Mucosa of descending colon (tissue), 3 donors: ENCODE results near the gene INTS6. TPM values are rescaled to one million over a fixed set of nuclear protein-coding genes. Genes with fewer than 3 reads are reported as not detected.

ENCODE experiments used
- ATAC-seq: fragments of 200-7000 bp; cut with Tn5 transposase; one replicate; pipeline ENCODE4 v1.9.1; 2020; ENCODE audit warnings: mild to moderate bottlenecking, moderate library complexity
- DNase-seq, 3 donors: peaks; one replicate each; pipeline ENCODE4 v3.0.0-alpha.2; 2020
- H3K36me3 ChIP-seq: fragments of 200-600 bp; one replicate; pipeline ENCODE4 v1.8.0; 2021; ENCODE audit warnings: low read depth, mild to moderate bottlenecking
- H3K4me1 ChIP-seq: fragments of 200-600 bp; one replicate; pipeline ENCODE4 v1.8.0; 2021; ENCODE audit warnings: low read depth, mild to moderate bottlenecking
- H3K4me3 ChIP-seq: fragments of 200-600 bp; one replicate; pipeline ENCODE4 v1.8.0; 2021; ENCODE audit warnings: mild to moderate bottlenecking
- H3K9me3 ChIP-seq: fragments of 200-600 bp; one replicate; pipeline ENCODE4 v1.8.0; 2021; ENCODE audit warnings: mild to moderate bottlenecking
- intact Hi-C, 2 donors: fragments of 100-400 bp; cut with DNase I in 1 of 2; cut with micrococcal nuclease in 1 of 2; formaldehyde crosslinking; loops; one replicate each; pipeline versions ENCODE4 v1.11.0 to v1.11.1; 2022; cut with DNase I, micrococcal nuclease
- total RNA-seq, 3 donors: library from RNA; stranded (reverse); fragmentation: NEBNext Ultra II Directional in 2 of 3; extraction: Animal tissue kit (Norgen Biotek cat#: 25700) in 2 of 3; gene quantifications; one replicate each; pipeline versions ENCODE4 v1.2.1 to v1.2.4, GENCODE V29; 2021 to 2023
- TF ChIP-seq, protein P1 (sequence below): fragments of 200-600 bp; IDR thresholded peaks from one replicate; pipeline ENCODE4 v1.8.0; 2022; ENCODE audit warnings: antibody characterized with exemption, mild to moderate bottlenecking
- donor health status: DM: no; HTN: no; CAD: no; lungs with moderate emphysema.
- donor health status: DM: no; HTN: no; CAD: no.
- donor health status: DM: no; HTN: yes; CAD: no.

INTS6 gene
- total RNA-seq, 3 donors from 2014 or later, result 32.0 to 38.4 (median 36.3) TPM

DNA sequence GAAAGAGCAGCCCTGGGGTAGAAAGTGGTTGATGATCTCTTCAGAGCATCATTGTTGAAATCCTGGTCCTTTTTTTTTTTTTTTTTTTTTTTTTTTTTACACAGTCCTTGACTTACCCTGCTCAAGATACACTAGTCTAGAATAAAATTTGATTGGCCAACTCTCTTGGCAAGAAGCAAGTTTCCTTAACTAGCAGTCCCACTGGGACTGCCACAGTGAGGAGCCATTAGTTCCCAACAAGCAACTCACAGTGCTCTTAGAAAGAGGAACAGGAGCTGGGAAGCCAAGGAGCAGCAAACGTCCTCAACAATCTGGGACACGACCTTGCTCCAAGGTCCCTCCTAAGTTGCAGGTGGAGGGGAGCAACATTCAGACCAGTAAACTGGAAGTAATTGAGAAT lies 47.9 kb upstream of the INTS6 start:
- ATAC-seq (no peak), DNase-seq (no peak)
- Histone ChIP-seq H3K4me3 (no peak overlapping the region), H3K36me3 (no peaks in the 10 kb centered on the region), H3K9me3 (no peaks in the 10 kb centered on the region), H3K4me1 (no peaks in the 10 kb centered on the region)
- intact Hi-C loops, result no loop called here
- TF ChIP-seq, protein P1, sequence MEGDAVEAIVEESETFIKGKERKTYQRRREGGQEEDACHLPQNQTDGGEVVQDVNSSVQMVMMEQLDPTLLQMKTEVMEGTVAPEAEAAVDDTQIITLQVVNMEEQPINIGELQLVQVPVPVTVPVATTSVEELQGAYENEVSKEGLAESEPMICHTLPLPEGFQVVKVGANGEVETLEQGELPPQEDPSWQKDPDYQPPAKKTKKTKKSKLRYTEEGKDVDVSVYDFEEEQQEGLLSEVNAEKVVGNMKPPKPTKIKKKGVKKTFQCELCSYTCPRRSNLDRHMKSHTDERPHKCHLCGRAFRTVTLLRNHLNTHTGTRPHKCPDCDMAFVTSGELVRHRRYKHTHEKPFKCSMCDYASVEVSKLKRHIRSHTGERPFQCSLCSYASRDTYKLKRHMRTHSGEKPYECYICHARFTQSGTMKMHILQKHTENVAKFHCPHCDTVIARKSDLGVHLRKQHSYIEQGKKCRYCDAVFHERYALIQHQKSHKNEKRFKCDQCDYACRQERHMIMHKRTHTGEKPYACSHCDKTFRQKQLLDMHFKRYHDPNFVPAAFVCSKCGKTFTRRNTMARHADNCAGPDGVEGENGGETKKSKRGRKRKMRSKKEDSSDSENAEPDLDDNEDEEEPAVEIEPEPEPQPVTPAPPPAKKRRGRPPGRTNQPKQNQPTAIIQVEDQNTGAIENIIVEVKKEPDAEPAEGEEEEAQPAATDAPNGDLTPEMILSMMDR, result no peak

DNA sequence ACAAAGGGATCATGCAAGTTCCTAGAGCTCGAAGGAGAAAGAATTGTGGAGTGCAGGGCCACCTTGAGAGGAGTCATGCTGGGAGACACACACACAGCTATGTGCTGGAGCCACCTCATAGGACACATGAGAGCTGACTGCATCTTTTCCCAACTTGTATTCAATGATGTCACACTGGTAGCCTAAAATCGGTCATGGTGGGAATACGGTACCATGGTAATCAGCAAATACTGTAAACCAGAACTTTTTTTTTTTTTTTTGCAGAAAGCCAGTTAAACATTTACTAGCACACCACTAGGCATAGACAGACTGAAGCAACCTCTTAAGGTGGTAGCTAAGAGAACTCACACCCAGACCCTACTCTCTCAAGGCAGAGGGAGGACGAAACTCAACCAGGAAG lies 47.0 kb upstream of the INTS6 start:
- H3K4me1 ChIP-seq, result no peaks in the 10 kb centered on the region
- no peak for ATAC-seq
- intact Hi-C loops, result no loop called here
- TF ChIP-seq, protein P1, result no peak
- H3K36me3 ChIP-seq, result no peaks in the 10 kb centered on the region
- no peak for DNase-seq
- H3K9me3 ChIP-seq, result no peaks in the 10 kb centered on the region
- no peak overlapping the region for H3K4me3 ChIP-seq

DNA sequence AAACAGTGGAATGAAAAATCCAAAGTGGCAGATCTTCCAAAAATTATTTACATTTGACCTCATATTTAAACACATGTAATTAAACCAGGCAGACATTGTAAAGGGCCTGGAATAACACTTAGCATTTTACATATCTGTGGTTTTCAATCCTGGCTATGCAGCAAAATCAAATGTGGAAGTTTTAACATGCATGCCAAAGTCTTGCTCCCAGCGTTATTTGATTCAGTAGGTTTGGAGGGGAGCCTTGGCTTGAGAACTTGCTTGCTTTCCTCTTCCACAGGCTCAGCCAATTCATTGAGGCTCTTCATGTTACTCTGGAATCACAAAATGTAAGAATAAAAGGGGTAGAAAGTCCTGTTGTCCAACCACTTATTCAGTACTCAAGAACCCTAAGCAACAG lies 42.5 kb upstream of the INTS6 start:
- no peak overlapping the region for H3K4me3 ChIP-seq
- no peaks in the 10 kb centered on the region for H3K36me3 ChIP-seq
- TF ChIP-seq, protein P1, result no peak
- no peaks in the 10 kb centered on the region for H3K9me3 ChIP-seq
- DNase-seq, result no peak
- intact Hi-C loops, result no loop called here
- H3K4me1 ChIP-seq, result no peaks in the 10 kb centered on the region
- no peak for ATAC-seq

DNA sequence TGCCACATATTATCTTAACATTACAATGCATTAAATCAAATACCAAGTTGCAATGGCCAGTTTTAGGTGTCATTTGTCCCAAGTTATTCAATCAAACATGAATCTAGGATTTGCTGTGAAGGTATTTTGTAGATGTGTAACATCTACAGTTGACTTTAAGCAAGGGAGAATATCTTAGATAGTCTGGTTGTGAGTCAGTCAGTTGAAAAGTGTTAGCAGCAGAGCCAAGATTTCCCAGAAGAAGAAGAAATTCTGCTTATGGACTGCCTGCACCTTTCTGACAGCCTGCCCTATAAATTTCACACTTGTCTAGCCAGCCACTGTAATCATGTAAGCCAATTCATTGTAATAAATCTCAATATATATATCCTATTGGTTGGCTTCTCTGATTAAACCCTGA lies 41.3 kb upstream of the INTS6 start:
- ATAC-seq (no peak), DNase-seq (no peak)
- Histone ChIP-seq H3K4me1 (no peaks in the 10 kb centered on the region), H3K9me3 (no peaks in the 10 kb centered on the region), H3K4me3 (no peak overlapping the region), H3K36me3 (no peaks in the 10 kb centered on the region)
- intact Hi-C loops, result no loop called here
- TF ChIP-seq, protein P1, result no peak

DNA sequence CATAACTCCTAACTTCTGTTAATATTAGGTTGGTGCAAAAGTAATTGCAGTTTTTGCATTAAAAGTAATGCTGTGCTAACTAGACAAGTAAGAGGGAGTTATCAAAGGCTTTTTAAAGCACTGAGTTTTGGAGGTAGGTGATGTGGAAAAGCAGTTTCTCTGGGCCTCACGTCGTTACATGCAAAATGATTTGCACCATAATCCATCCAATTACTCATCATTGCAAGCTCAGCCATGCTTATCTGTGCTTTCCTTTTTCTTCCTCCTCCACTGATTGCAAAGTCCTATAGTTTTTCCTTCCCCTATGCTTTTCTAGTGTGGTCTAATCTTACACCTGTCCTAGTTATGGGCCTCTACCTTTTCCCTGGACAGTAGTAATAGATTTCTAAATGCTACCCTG lies 35.4 kb upstream of the INTS6 start:
- DNase-seq (no peak), ATAC-seq (no peak)
- H3K36me3 ChIP-seq, result no peaks in the 10 kb centered on the region

More for the DNA sequence above, 35.4 kb upstream of the INTS6 start:
- H3K9me3 ChIP-seq, result no peaks in the 10 kb centered on the region
- H3K4me1 ChIP-seq, result no peaks in the 10 kb centered on the region
- TF ChIP-seq, protein P1, result no peak
- intact Hi-C loops, result no loop called here
- no peak overlapping the region for H3K4me3 ChIP-seq
